PC-3 (cell line): ENCODE results near the gene RRBP1. TPM values are rescaled to one million over a fixed set of nuclear protein-coding genes. Genes with fewer than 3 reads are reported as not detected.

ENCODE experiments used
- ATAC-seq: fragments of 200-7000 bp; cut with Tn5 transposase; 2 replicates; pipeline ENCODE4 v1.9.1; 2020; ENCODE audit warnings: mild to moderate bottlenecking, moderate library complexity
- BruUV-seq: library from RNA; stranded (reverse); fragments of 400-500 nt; replicated peaks from 2 replicates; lab custom pipeline; 2021; lab: Mats Ljungman, UMichigan
- CTCF ChIA-PET: fragments of 300-600 bp; sonication (Branson Sonifier 250); formaldehyde crosslinking; loops from one replicate; lab custom pipeline; 2022; ENCODE audit warnings: antibody characterized with exemption; lab: Charles Lee
- POLR2A ChIA-PET: fragments of 300-600 bp; sonication (Branson Sonifier 250); formaldehyde crosslinking; loops from one replicate; lab custom pipeline; 2022; ENCODE audit warnings: antibody characterized with exemption; ENCODE audit not compliant: unreplicated experiment; lab: Charles Lee
- DNase-seq: peaks from one replicate; pipeline ENCODE4 v3.0.0-alpha.2; 2015
- H2AFZ ChIP-seq: fragments of 300-600 bp; sonication (generic); 2 replicates; pipeline ENCODE4 v1.6.0; 2016; ENCODE audit warnings: antibody characterized with exemption, low read length
- H3F3A ChIP-seq: fragments of 300-600 bp; sonication (generic); one replicate; pipeline ENCODE4 v1.6.0; 2017; ENCODE audit warnings: antibody characterized with exemption, low read length, control low read depth, mild to moderate bottlenecking; ENCODE audit not compliant: unreplicated experiment
- H3K27ac ChIP-seq: fragments of 300-600 bp; sonication (generic); 2 replicates; pipeline ENCODE4 v1.5.1; 2016; ENCODE audit warnings: mild to moderate bottlenecking, low read length
- H3K27me3 ChIP-seq: fragments of 300-600 bp; sonication (generic); 2 replicates; pipeline ENCODE4 v1.6.1; 2016; ENCODE audit warnings: low read length, mixed read lengths
- H3K36me3 ChIP-seq: fragments of 300-600 bp; sonication (generic); 2 replicates; pipeline ENCODE4 v1.6.1; 2016; ENCODE audit warnings: low read depth, mixed run types, low read length, mixed read lengths
- H3K4me1 ChIP-seq: fragments of 300-600 bp; sonication (generic); 2 replicates; pipeline ENCODE4 v1.5.1; 2016; ENCODE audit warnings: low read length; ENCODE audit not compliant: insufficient read depth
- H3K4me2 ChIP-seq: fragments of 300-600 bp; sonication (generic); 2 replicates; pipeline ENCODE4 v1.6.0; 2016; ENCODE audit warnings: low read length
- H3K4me3 ChIP-seq: fragments of 300-600 bp; sonication (generic); 2 replicates; pipeline ENCODE4 v1.5.1; 2016; ENCODE audit warnings: mild to moderate bottlenecking, low read length, mixed read lengths
- H3K79me2 ChIP-seq: fragments of 300-600 bp; sonication (generic); 2 replicates; pipeline ENCODE4 v1.6.1; 2017; ENCODE audit warnings: low read length, mixed read lengths
- H3K9ac ChIP-seq: fragments of 300-600 bp; sonication (generic); 2 replicates; pipeline ENCODE4 v1.6.0; 2016; ENCODE audit warnings: mild to moderate bottlenecking, low read length
- H3K9me2 ChIP-seq: fragments of 300-600 bp; sonication (generic); replicated peaks from 2 replicates; pipeline ENCODE4 v1.6.1; 2016; ENCODE audit warnings: mixed run types, low read length, mixed read lengths
- H3K9me3 ChIP-seq: fragments of 300-600 bp; sonication (generic); 2 replicates; pipeline ENCODE4 v1.6.1; 2016; ENCODE audit warnings: low read length, mixed read lengths
- H4K20me1 ChIP-seq: fragments of 300-600 bp; sonication (generic); 2 replicates; pipeline ENCODE4 v1.6.1; 2016; ENCODE audit warnings: low read length, mixed read lengths
- CTCF ChIP-seq: fragments of 300-600 bp; sonication (generic); conservative IDR thresholded peaks from 2 replicates; pipeline ENCODE4 v1.5.1; 2017; ENCODE audit warnings: antibody characterized with exemption, low read depth, mild to moderate bottlenecking, low read length
- EZH2 ChIP-seq: fragments of 300-600 bp; sonication (generic); IDR thresholded peaks from one replicate; pipeline ENCODE4 v1.6.1; 2017; ENCODE audit warnings: antibody characterized with exemption, mild to moderate bottlenecking, low read length; ENCODE audit not compliant: unreplicated experiment
- EZH2phosphoT487 ChIP-seq: fragments of 300-600 bp; sonication (generic); IDR thresholded peaks from 2 replicates; pipeline ENCODE4 v1.6.1; 2018; ENCODE audit warnings: mild to moderate bottlenecking, antibody characterized with exemption, low read length, borderline replicate concordance
- intact Hi-C: fragments of 100-400 bp; cut with micrococcal nuclease; formaldehyde crosslinking; loops from 2 replicates; pipeline ENCODE4 v1.9.0; 2023
- total RNA-seq: library from RNA; depleted of rRNA; stranded (reverse); fragments of >200 nt; gene quantifications from 2 replicates; pipeline ENCODE4 v1.2.3, GENCODE V29; 2014

RRBP1 gene
- total RNA-seq, 1 experiment from 2014 or later = 176 TPM

DNA sequence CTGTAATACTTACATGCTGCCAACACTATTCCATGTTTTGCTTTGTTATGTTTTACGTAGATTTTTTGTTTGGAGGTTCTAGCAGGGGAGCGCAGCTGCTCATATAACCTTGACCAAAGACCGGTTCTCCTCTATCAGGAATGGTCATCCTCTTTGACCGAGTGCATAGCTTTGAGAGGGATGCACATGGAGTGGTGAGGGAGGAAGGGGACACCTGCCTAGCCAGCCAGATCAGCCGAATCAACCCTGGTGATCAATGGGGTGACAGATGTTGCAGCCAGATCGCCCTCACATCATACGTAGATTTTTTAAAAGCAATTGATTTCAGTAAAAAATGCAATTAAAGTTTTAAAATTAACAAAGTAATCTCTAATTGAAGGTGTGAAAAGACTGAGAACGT is 105.8 kb downstream of the RRBP1 start:
- Histone ChIP-seq H3K4me1 (peaks cover 33% of the 10 kb centered on the region), H3K9me2 (no peaks in the 10 kb centered on the region), H3K27me3 (no peaks in the 10 kb centered on the region), H3K9ac (no peak overlapping the region), H4K20me1 (peaks cover 79% of the 10 kb centered on the region), H3F3A (peaks cover 5% of the 10 kb centered on the region), H3K4me3 (no peak overlapping the region), H3K4me2 (no peak overlapping the region), H2AFZ (no peak overlapping the region), H3K27ac (no peak overlapping the region), H3K9me3 (no peaks in the 10 kb centered on the region), H3K79me2 (peaks cover 99% of the 10 kb centered on the region), H3K36me3 (peaks cover 6% of the 10 kb centered on the region; the same call in 1 of the 2 replicates)
- TF ChIP-seq EZH2phosphoT487 (no peak), CTCF (no peak), EZH2 (no peak)
- ChIA-PET CTCF (no interaction called here), POLR2A (interaction anchor here (0.6 to 0.7 kb wide), 2 partner anchors 105 to 1463 kb away, joined by 3 to 6 read pairs; no protein-coding TSS in a partner anchor)
- ATAC-seq = no peak
- DNase-seq = no peak
- intact Hi-C loops = no loop called here
- no TSS peak for BruUV-seq

GRCh38 chr20:17573463-17573862 is 108.6 kb downstream of the RRBP1 start:
- POLR2A ChIA-PET = interaction anchor here (0.5 to 0.6 kb wide), 2 partner anchors 17 to 40 kb away, joined by 4 to 6 read pairs; no protein-coding TSS in a partner anchor
- H4K20me1 ChIP-seq = peaks cover 65% of the 10 kb centered on the region
- H3K79me2 ChIP-seq = peaks cover 86% of the 10 kb centered on the region
- CTCF ChIA-PET = no interaction called here
- no peak overlapping the region for H3K4me3 ChIP-seq
- H3K9me2 ChIP-seq = no peaks in the 10 kb centered on the region
- H3K9ac ChIP-seq = no peak overlapping the region
- TF ChIP-seq EZH2phosphoT487 (no peak), EZH2 (no peak), CTCF (no peak)
- H3K4me1 ChIP-seq = peaks cover 20% of the 10 kb centered on the region
- no TSS peak for BruUV-seq
- H3K4me2 ChIP-seq = peak overlapping the region; percentile 94; the same call in 1 of the 2 replicates
- H2AFZ ChIP-seq = no peak overlapping the region
- no peak overlapping the region for H3K27ac ChIP-seq
- ATAC-seq = no peak
- intact Hi-C loops = loop anchor here (2.0 kb wide), 1 partner anchor 31 kb away; no protein-coding TSS in a partner anchor
- no peak for DNase-seq
- no peaks in the 10 kb centered on the region for H3K9me3 ChIP-seq
- peaks cover 4% of the 10 kb centered on the region; the same call in 1 of the 2 replicates for H3K36me3 ChIP-seq
- no peaks in the 10 kb centered on the region for H3F3A ChIP-seq
- H3K27me3 ChIP-seq = no peaks in the 10 kb centered on the region

DNA sequence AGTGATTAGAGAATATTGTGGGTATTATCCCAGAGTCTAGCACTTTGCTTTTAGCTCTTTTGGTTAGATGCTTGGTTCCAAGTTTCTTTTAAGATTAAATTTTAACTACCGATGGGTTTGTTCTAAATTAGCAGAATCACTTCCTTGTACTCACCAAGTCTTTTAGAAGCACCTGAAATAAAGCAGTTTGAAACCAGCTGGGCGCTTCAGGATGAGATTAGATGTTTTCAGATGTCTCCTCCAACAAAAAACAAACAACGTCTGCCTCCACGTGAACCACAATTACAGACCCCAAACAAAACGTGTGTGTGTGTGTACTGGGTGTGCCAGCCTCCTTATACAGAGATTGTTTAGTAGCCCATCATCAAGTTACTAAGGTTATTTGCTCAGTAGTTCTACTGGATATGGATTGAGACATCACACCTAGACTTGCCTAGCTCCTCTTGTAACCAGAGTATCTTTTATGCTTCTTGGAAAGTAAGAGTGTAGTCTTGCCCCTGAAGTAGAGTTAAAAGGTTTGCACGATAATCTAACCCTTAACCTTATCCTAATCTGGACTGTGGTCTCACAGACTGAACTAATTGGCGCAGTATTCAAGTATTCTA is 109.9 kb downstream of the RRBP1 start:
- TF ChIP-seq CTCF (no peak), EZH2phosphoT487 (no peak), EZH2 (no peak)
- H3K27me3 ChIP-seq = no peaks in the 10 kb centered on the region
- BruUV-seq = no TSS peak
- peaks cover 58% of the 10 kb centered on the region for H4K20me1 ChIP-seq
- H3K9me2 ChIP-seq = no peaks in the 10 kb centered on the region
- peaks cover 84% of the 10 kb centered on the region for H3K79me2 ChIP-seq
- intact Hi-C loops = loop anchor here (1.0 to 2.0 kb wide), 2 partner anchors 33 to 35 kb away; no protein-coding TSS in a partner anchor
- POLR2A ChIA-PET = interaction anchor here (0.6 kb wide), 1 partner anchor 15 kb away, joined by 3 read pairs; no protein-coding TSS in a partner anchor
- peaks cover 29% of the 10 kb centered on the region for H3K4me1 ChIP-seq
- H3K27ac ChIP-seq = no peak overlapping the region
- no peak overlapping the region for H2AFZ ChIP-seq
- peak overlapping the region; percentile 96; the same call in 1 of the 2 replicates for H3K9ac ChIP-seq
- no peaks in the 10 kb centered on the region for H3K9me3 ChIP-seq
- H3K4me2 ChIP-seq = peak overlapping the region; percentile 94
- CTCF ChIA-PET = interaction anchor here (0.6 kb wide), 2 partner anchors 36 to 37 kb away, joined by 3 read pairs; no protein-coding TSS in a partner anchor
- DNase-seq (peak; percentile 36), ATAC-seq (no peak)
- H3K4me3 ChIP-seq = peak overlapping the region; percentile 97
- no peaks in the 10 kb centered on the region for H3F3A ChIP-seq
- peaks cover 4% of the 10 kb centered on the region; the same call in 1 of the 2 replicates for H3K36me3 ChIP-seq
